ENCODE measurements around the gene SEC23A. TPM values are rescaled to one million over a fixed set of nuclear protein-coding genes. Genes with fewer than 3 reads are reported as not detected.

The SEC23A gene
- total and polyA plus RNA-seq, 2 of the 13 experiments (the other 11 are each of a cell fraction or from before 2014, with no cell fraction given): 403 to 887 TPM

- H4K20me1 ChIP-seq (ENCODE audit: insufficient read depth, low read length): peaks cover 86% of the 10 kb centered on the region
- no peak overlapping the region for H2AFZ ChIP-seq (ENCODE audit: low read length)
- intact Hi-C loops (cut with micrococcal nuclease; ENCODE audit: unreplicated experiment) (no loop called here), in situ Hi-C loops (cut with HindIII; ENCODE audit: extremely low pct_ligation_motif_present, low pct_unique_long_range_greater_than_20kb) (no loop called here)
- no peak overlapping the region for H3K9ac ChIP-seq (ENCODE audit: insufficient read depth, low read depth, low read length)
- ATAC-seq (peak; percentile 70), DNase-seq (ENCODE audit: low spot score) (peak; percentile 90), FAIRE-seq (no peak)
- WGBS (ENCODE audit: low lambda C conversion rate): 40% methylated on average over 3 of the region's 3 CpGs
- no peaks in the 10 kb centered on the region for H3K9me3 ChIP-seq (ENCODE audit: low read length)
- H3K36me3 ChIP-seq (replicated peaks in 1 of 2; ENCODE audit: control insufficient read depth in 1 of 2, insufficient read depth in 2 of 2, low read length in 2 of 2): peaks cover 23 to 47% of the 10 kb centered on the region in 2 experiments
- no peaks in the 10 kb centered on the region; a peak in 1 of 5 replicates for H3K27me3 ChIP-seq (ENCODE audit: control insufficient read depth in 1 of 2, insufficient read depth in 2 of 2, low read length in 2 of 2)
- ChIA-PET POLR2A (interaction anchor here (0.7 to 4.1 kb wide), 7 partner anchors 11 to 335 kb away, joined by 3 to 25 read pairs (median 8); partner anchors contain the start of genes FBXO33, GEMIN2 and TRAPPC6B), CTCF (ENCODE audit: low intra/inter-chr PET ratio, low total read pairs) (interaction anchor here (0.6 kb wide), 1 partner anchor 31 kb away, joined by 3 read pairs; no protein-coding TSS in a partner anchor)
- peak overlapping the region; percentile 50 for H3K4me2 ChIP-seq (ENCODE audit: low read depth, low read length)
- peaks cover 76% of the 10 kb centered on the region for H3K4me1 ChIP-seq (ENCODE audit: insufficient read depth, low read length)
- H3K27ac ChIP-seq (ENCODE audit: extremely low read length, insufficient read depth, low read length): peak overlapping the region; percentile 36
- peaks cover 88% of the 10 kb centered on the region for H3K79me2 ChIP-seq (ENCODE audit: insufficient read depth, low read length)
- BruUV-seq (replicated peaks): no TSS peak
- H3K4me3 ChIP-seq (replicated peaks in 1 of 3; ENCODE audit: insufficient read depth in 1 of 3, low read depth in 2 of 3, low read length in 3 of 3): 0 out of 6 replicates have a peak overlapping the region, but pooled peaks of 1 of the 3 experiments have one; percentile 2
- TF ChIP-seq MXI1 (IDR thresholded peaks at IDR 0.05; ENCODE audit: borderline replicate concordance, low read depth, low read length): peak; percentile 18; the same call in 1 of the 3 replicates
- peak; percentile 54 for TF ChIP-seq FOXA3 (CRISPR knock-in tag; IDR thresholded peaks at IDR 0.05)
- peak; percentile 31; the same call in 1 of the 2 replicates for TF ChIP-seq MAX (IDR thresholded peaks at IDR 0.05)
- TF ChIP-seq KLF16 (CRISPR knock-in tag; IDR thresholded peaks at IDR 0.05): peak in 1 of 2 experiments; percentile 70; a peak in 1 of 4 replicates
- peak; percentile 89 for TF ChIP-seq ZNF792 (CRISPR knock-in tag; IDR thresholded peaks at IDR 0.05)
- TF ChIP-seq NONO (IDR thresholded peaks at IDR 0.05): no peak
- peak; percentile 50; the same call in 1 of the 2 replicates for TF ChIP-seq NONO (CRISPR knock-in tag; conservative IDR thresholded peaks at IDR 0.05)
- TF ChIP-seq EP300 (IDR thresholded peaks at IDR 0.05; ENCODE audit: low read depth in 2 of 2, low read length in 2 of 2): peak in 1 of 2 experiments; percentile 20; a peak in 2 of 4 replicates
- TF ChIP-seq EP300 (CRISPR knock-in tag; IDR thresholded peaks at IDR 0.05; ENCODE audit: borderline replicate concordance): peak; percentile 68; the same call in 1 of the 2 replicates
- TF ChIP-seq KAT8 (CRISPR knock-in tag; IDR thresholded peaks at IDR 0.05): peak; percentile 50; the same call in 1 of the 2 replicates
- 0 out of 2 replicates have a peak, but pooled peaks have one; percentile 50 for TF ChIP-seq ZNF780A (CRISPR knock-in tag; IDR thresholded peaks at IDR 0.05)
- TF ChIP-seq YY1 (IDR thresholded peaks at IDR 0.05; ENCODE audit: insufficient read depth, insufficient replicate concordance, low read depth, low read length): no peak
- TF ChIP-seq PRMT3 (CRISPR knock-in tag; IDR thresholded peaks at IDR 0.05; ENCODE audit: borderline replicate concordance, low read depth): no peak
- TF ChIP-seq RNF219 (CRISPR knock-in tag; IDR thresholded peaks at IDR 0.05): no peak
- no peak for TF ChIP-seq ZNF235 (CRISPR knock-in tag; IDR thresholded peaks at IDR 0.05; ENCODE audit: borderline replicate concordance)
- TF ChIP-seq SOX13 (IDR thresholded peaks at IDR 0.05): peak; percentile 26; the same call in 1 of the 2 replicates
- peak in 1 of 2 experiments; percentile 80; a peak in 2 of 4 replicates for TF ChIP-seq SOX13 (CRISPR knock-in tag; conservative IDR thresholded peaks at IDR 0.05 in 1 of 2, IDR thresholded peaks at IDR 0.05 in 1 of 2)
- peak; percentile 56; the same call in 1 of the 2 replicates for TF ChIP-seq RCOR2 (CRISPR knock-in tag; IDR thresholded peaks at IDR 0.05)
- TF ChIP-seq YEATS2 (CRISPR knock-in tag; IDR thresholded peaks at IDR 0.05; ENCODE audit: borderline replicate concordance): peak; percentile 37; the same call in 1 of the 2 replicates
- TF ChIP-seq HDAC1 (CRISPR knock-in tag; IDR thresholded peaks at IDR 0.05): peak; percentile 11; the same call in 1 of the 2 replicates
- TF ChIP-seq ZGPAT (CRISPR knock-in tag; IDR thresholded peaks at IDR 0.05): no peak
- TF ChIP-seq ZNF136 (CRISPR knock-in tag; IDR thresholded peaks at IDR 0.05; ENCODE audit: low read depth): 0 out of 2 replicates have a peak, but pooled peaks have one; percentile 58
Observed at GRCh38 chr14:39097159-39097558, 5.9 kb downstream of the SEC23A start.
